IMR-90 (cell line): ENCODE data around the gene TGFA. TPM values are rescaled to one million over a fixed set of nuclear protein-coding genes. Genes with fewer than 3 reads are reported as not detected.

Experiments used
- ATAC-seq: fragments of 200-7000 bp; cut with Tn5 transposase; 2 replicates; pipeline ENCODE4 v1.9.1; 2020; ENCODE audit warnings: low read depth, mild to moderate bottlenecking, moderate library complexity
- BruUV-seq: library from RNA; stranded (reverse); fragments of 400-500 nt; replicated peaks from 2 replicates; lab custom pipeline; 2021; lab: Mats Ljungman, UMichigan
- CTCF ChIA-PET: fragments of 300-600 bp; formaldehyde crosslinking; extraction: SDS; loops from one replicate; lab custom pipeline; 2021; ENCODE audit warnings: antibody characterized with exemption; lab: Yijun Ruan, JAX
- POLR2A ChIA-PET: fragments of 300-600 bp; sonication (Branson Sonifier 250); formaldehyde crosslinking; loops from one replicate; lab custom pipeline; 2022; ENCODE audit warnings: antibody characterized with exemption; ENCODE audit not compliant: unreplicated experiment; lab: Charles Lee
- DNase-seq: peaks from one replicate; pipeline ENCODE4 v3.0.0; 2013
- H2AFZ ChIP-seq: replicated peaks from 2 replicates; pipeline ENCODE3; 2013; ENCODE audit warnings: low read length, mild to moderate bottlenecking; ENCODE audit not compliant: poor library complexity
- H2AK5ac ChIP-seq: 2 replicates; pipeline ENCODE4 v1.6.1; 2013; ENCODE audit warnings: low read depth, low read length, inconsistent platforms
- H2AK9ac ChIP-seq: replicated peaks from 2 replicates; pipeline ENCODE3; 2013; ENCODE audit warnings: mild to moderate bottlenecking, low read depth, low read length, moderate library complexity; ENCODE audit not compliant: poor library complexity
- H2BK120ac ChIP-seq: 2 replicates; pipeline ENCODE4 v1.6.1; 2013; ENCODE audit warnings: low read depth, low read length, inconsistent platforms
- H2BK15ac ChIP-seq: 3 replicates; pipeline ENCODE4 v1.6.1; 2013; ENCODE audit warnings: low read depth, low read length, inconsistent platforms
- H2BK20ac ChIP-seq: 2 replicates; pipeline ENCODE4 v1.6.1; 2013; ENCODE audit warnings: low read depth, mild to moderate bottlenecking, inconsistent platforms, low read length, moderate library complexity
- H2BK5ac ChIP-seq: 2 replicates; pipeline ENCODE4 v1.6.1; 2013; ENCODE audit warnings: mild to moderate bottlenecking, low read depth, low read length, inconsistent platforms; ENCODE audit not compliant: poor library complexity, severe bottlenecking
- H3K14ac ChIP-seq: replicated peaks from 2 replicates; pipeline ENCODE4 v1.6.1; 2013; ENCODE audit warnings: low read depth, low read length, inconsistent platforms
- H3K18ac ChIP-seq: 2 replicates; pipeline ENCODE4 v1.6.1; 2013; ENCODE audit warnings: low read depth, low read length, control low read depth
- H3K23ac ChIP-seq: 2 replicates; pipeline ENCODE4 v1.6.1; 2013; ENCODE audit warnings: low read depth, low read length, inconsistent platforms
- H3K27ac ChIP-seq: 2 replicates; pipeline ENCODE4 v1.5.1; 2013; ENCODE audit warnings: mild to moderate bottlenecking, control low read depth, low read length; ENCODE audit not compliant: insufficient read depth
- H3K27me3 ChIP-seq: 2 replicates; pipeline ENCODE4 v1.6.1; 2013; ENCODE audit warnings: low read length; ENCODE audit not compliant: control insufficient read depth, insufficient read depth
- H3K36me3 ChIP-seq: 2 replicates; pipeline ENCODE4 v1.6.1; 2013; ENCODE audit warnings: low read length, mixed read lengths; ENCODE audit not compliant: control insufficient read depth, insufficient read depth
- H3K4ac ChIP-seq: 2 replicates; pipeline ENCODE4 v1.6.1; 2013; ENCODE audit warnings: low read depth, low read length, inconsistent platforms
- H3K4me1 ChIP-seq: 2 replicates; pipeline ENCODE4 v1.6.1; 2013; ENCODE audit warnings: low read length, mixed read lengths; ENCODE audit not compliant: control insufficient read depth, insufficient read depth
- H3K4me2 ChIP-seq: 2 replicates; pipeline ENCODE4 v1.6.1; 2013; ENCODE audit warnings: low read depth, mild to moderate bottlenecking, control low read depth, low read length, moderate library complexity
- H3K4me3 ChIP-seq: 2 replicates; pipeline ENCODE4 v1.5.1; 2013; ENCODE audit warnings: low read depth, mild to moderate bottlenecking, control low read depth, low read length, moderate library complexity; ENCODE audit not compliant: insufficient read depth
- H3K56ac ChIP-seq: 2 replicates; pipeline ENCODE4 v1.6.1; 2013; ENCODE audit warnings: low read length, inconsistent platforms; ENCODE audit not compliant: insufficient read depth; ENCODE audit errors: extremely low read depth
- H3K79me1 ChIP-seq, 2 experiments: 2 replicates each; pipeline ENCODE4 v1.6.1; 2013; ENCODE audit warnings: low read length in 2 of 2, inconsistent platforms in 1 of 2, low read depth in 1 of 2
- H3K9ac ChIP-seq: 2 replicates; pipeline ENCODE4 v1.6.1; 2013; ENCODE audit warnings: low read depth, low read length, control low read depth
- H3K9me1 ChIP-seq: 2 replicates; pipeline ENCODE4 v1.6.1; 2013; ENCODE audit warnings: low read length, inconsistent platforms; ENCODE audit not compliant: insufficient read depth
- H3K9me3 ChIP-seq: 2 replicates; pipeline ENCODE4 v1.6.1; 2013; ENCODE audit warnings: low read length; ENCODE audit not compliant: control insufficient read depth, insufficient read depth
- H4K20me1 ChIP-seq: 2 replicates; pipeline ENCODE4 v1.6.1; 2013; ENCODE audit warnings: low read length, inconsistent platforms; ENCODE audit not compliant: insufficient read depth
- H4K5ac ChIP-seq: 2 replicates; pipeline ENCODE4 v1.6.1; 2013; ENCODE audit warnings: mild to moderate bottlenecking, low read depth, low read length, control low read depth
- H4K8ac ChIP-seq, 2 experiments: 2 replicates each; pipeline ENCODE4 v1.6.1; 2013; ENCODE audit warnings: low read depth in 2 of 2, low read length in 2 of 2, control low read depth in 1 of 2, inconsistent platforms in 1 of 2
- H4K91ac ChIP-seq: 2 replicates; pipeline ENCODE4 v1.6.1; 2013; ENCODE audit warnings: low read depth, low read length, inconsistent platforms; ENCODE audit not compliant: insufficient read depth
- USF2 ChIP-seq: fragments of 150-350 bp; IDR thresholded peaks from 2 replicates; pipeline ENCODE4 v1.6.1; 2017; ENCODE audit warnings: mild to moderate bottlenecking, antibody characterized with exemption, low read length, low read depth
- WGBS, 2 experiments: methylation state at CpG; one replicate each; pipeline versions ENCODE4 v1.1.5 to v1.1.7; 2013; ENCODE audit warnings: missing lambda C conversion rate in 2 of 2; ENCODE audit not compliant: insufficient read length in 1 of 2; ENCODE audit errors: extremely low coverage in 2 of 2; 5-methylcytosine and 5-hydroxymethylcytosine counted together
- dilution Hi-C: fragments of 300-500 bp; cut with HindIII; formaldehyde crosslinking; loops from one replicate; pipeline ENCODE4 v1.14.3; 2018; ENCODE audit warnings: low sequenced_read_pairs; ENCODE audit not compliant: unreplicated experiment
- in situ Hi-C: fragments of 300-500 bp; cut with MboI; formaldehyde crosslinking; loops from 3 replicates; pipeline ENCODE4 v1.14.3; 2019; ENCODE audit warnings: low sequenced_read_pairs, inconsistent platforms, mixed read lengths
- intact Hi-C: fragments of 100-400 bp; cut with micrococcal nuclease; formaldehyde crosslinking; loops from 2 replicates; pipeline ENCODE4 v1.10.0; 2022
- polyA plus RNA-seq, 3 experiments: library from polyadenylated mRNA; depleted of rRNA; stranded (reverse); fragments of >200 nt; gene quantifications; 2 replicates each; pipeline ENCODE4 v1.2.3, GENCODE V29; 2012; ENCODE audit warnings: low replicate concordance in 1 of 3
- total RNA-seq: library from RNA; depleted of rRNA; stranded (reverse); fragments of >200 nt; gene quantifications from 2 replicates; pipeline ENCODE4 v1.2.3, GENCODE V29; 2012

TGFA gene
- total and polyA plus RNA-seq, 2 of the 4 experiments (the other 2 are of a cell fraction), result not detected

GRCh38 chr2:70467831-70468779 is 85.5 kb downstream of the TGFA start:
- CTCF ChIA-PET, result no interaction called here
- H2BK20ac ChIP-seq, result no peak overlapping the region

More at GRCh38 chr2:70467831-70468779, 85.5 kb downstream of the TGFA start:
- H3K4me1 ChIP-seq, result no peaks in the 10 kb centered on the region
- no peak overlapping the region for H2BK15ac ChIP-seq
- no peaks in the 10 kb centered on the region for H4K20me1 ChIP-seq
- no peaks in the 10 kb centered on the region for H3K9me3 ChIP-seq
- no peaks in the 10 kb centered on the region for H3K9me1 ChIP-seq
- no peak overlapping the region for H2BK5ac ChIP-seq
- POLR2A ChIA-PET, result no interaction called here
- H4K5ac ChIP-seq, result no peak overlapping the region
- H3K23ac ChIP-seq, result no peak overlapping the region
- peaks cover 12% of the 10 kb centered on the region for H3K27me3 ChIP-seq
- no peak for DNase-seq
- 47% methylated on average over 2 of the region's 10 CpGs; no CpG with 5 or more reads in 1 of the 2 experiments for WGBS, 2 experiments
- no peak overlapping the region for H3K4ac ChIP-seq
- no peak overlapping the region for H4K91ac ChIP-seq
- H3K14ac ChIP-seq, result no peak overlapping the region
- H3K36me3 ChIP-seq, result no peaks in the 10 kb centered on the region
- intact Hi-C loops, result no loop called here
- H3K27ac ChIP-seq, result no peak overlapping the region
- H2BK120ac ChIP-seq, result no peak overlapping the region
- no peak for ATAC-seq
- in situ Hi-C loops, result no loop called here
- no peak overlapping the region for H2AFZ ChIP-seq
- H4K8ac ChIP-seq, result no peak overlapping the region
- H3K4me3 ChIP-seq, result no peak overlapping the region
- no peak overlapping the region for H3K9ac ChIP-seq
- no peak overlapping the region for H3K18ac ChIP-seq
- H2AK5ac ChIP-seq, result no peak overlapping the region
- H3K4me2 ChIP-seq, result no peak overlapping the region
- H3K56ac ChIP-seq, result no peak overlapping the region
- H2AK9ac ChIP-seq, result no peak overlapping the region
- dilution Hi-C loops, result no loop called here
- no peak for TF ChIP-seq USF2
- no TSS peak for BruUV-seq
- H3K79me1 ChIP-seq, result no peaks in the 10 kb centered on the region
